PFSK-1 (cell line): ENCODE data around the gene LAMC1.
A peak's percentile ranks its signal among the peaks of the same experiment; 100 is the strongest.

Source experiments
- FOXP2 ChIP-seq: optimal IDR thresholded peaks from 2 replicates; pipeline ENCODE3; 2011; ENCODE audit warnings: borderline replicate concordance, control low read depth, inconsistent platforms; ENCODE audit not compliant: insufficient read depth; ENCODE audit errors: extremely low read length, extremely low read depth
- POLR2AphosphoS5 ChIP-seq: IDR thresholded peaks from 2 replicates; pipeline ENCODE4 v1.6.1; 2012; ENCODE audit warnings: low read depth, mild to moderate bottlenecking, control low read depth, low read length, moderate library complexity
- SIN3A ChIP-seq: IDR thresholded peaks from 2 replicates; pipeline ENCODE4 v1.6.1; 2012; ENCODE audit warnings: mild to moderate bottlenecking, low read length, moderate library complexity, borderline replicate concordance; ENCODE audit not compliant: insufficient read depth
- TAF1 ChIP-seq: IDR thresholded peaks from 2 replicates; pipeline ENCODE4 v1.6.1; 2012; ENCODE audit warnings: low read length, control low read depth, borderline replicate concordance; ENCODE audit not compliant: insufficient read depth
- TF ChIP-seq, protein P1 (sequence below), 2 experiments: IDR thresholded peaks; 2 replicates each; pipeline versions ENCODE4 v1.6.1 to v1.8.0; 2011 to 2012; ENCODE audit warnings: low read depth in 2 of 2, low read length in 2 of 2, control low read depth in 1 of 2, inconsistent platforms in 1 of 2, mild to moderate bottlenecking in 1 of 2, moderate library complexity in 1 of 2; ENCODE audit not compliant: insufficient read depth in 1 of 2

The LAMC1 gene

GRCh38 chr1:183002797-183003196 is 20.4 kb upstream of the LAMC1 start:
- TF ChIP-seq TAF1 (no peak), SIN3A (no peak), FOXP2 (no peak), POLR2AphosphoS5 (no peak)
- TF ChIP-seq, protein P1, sequence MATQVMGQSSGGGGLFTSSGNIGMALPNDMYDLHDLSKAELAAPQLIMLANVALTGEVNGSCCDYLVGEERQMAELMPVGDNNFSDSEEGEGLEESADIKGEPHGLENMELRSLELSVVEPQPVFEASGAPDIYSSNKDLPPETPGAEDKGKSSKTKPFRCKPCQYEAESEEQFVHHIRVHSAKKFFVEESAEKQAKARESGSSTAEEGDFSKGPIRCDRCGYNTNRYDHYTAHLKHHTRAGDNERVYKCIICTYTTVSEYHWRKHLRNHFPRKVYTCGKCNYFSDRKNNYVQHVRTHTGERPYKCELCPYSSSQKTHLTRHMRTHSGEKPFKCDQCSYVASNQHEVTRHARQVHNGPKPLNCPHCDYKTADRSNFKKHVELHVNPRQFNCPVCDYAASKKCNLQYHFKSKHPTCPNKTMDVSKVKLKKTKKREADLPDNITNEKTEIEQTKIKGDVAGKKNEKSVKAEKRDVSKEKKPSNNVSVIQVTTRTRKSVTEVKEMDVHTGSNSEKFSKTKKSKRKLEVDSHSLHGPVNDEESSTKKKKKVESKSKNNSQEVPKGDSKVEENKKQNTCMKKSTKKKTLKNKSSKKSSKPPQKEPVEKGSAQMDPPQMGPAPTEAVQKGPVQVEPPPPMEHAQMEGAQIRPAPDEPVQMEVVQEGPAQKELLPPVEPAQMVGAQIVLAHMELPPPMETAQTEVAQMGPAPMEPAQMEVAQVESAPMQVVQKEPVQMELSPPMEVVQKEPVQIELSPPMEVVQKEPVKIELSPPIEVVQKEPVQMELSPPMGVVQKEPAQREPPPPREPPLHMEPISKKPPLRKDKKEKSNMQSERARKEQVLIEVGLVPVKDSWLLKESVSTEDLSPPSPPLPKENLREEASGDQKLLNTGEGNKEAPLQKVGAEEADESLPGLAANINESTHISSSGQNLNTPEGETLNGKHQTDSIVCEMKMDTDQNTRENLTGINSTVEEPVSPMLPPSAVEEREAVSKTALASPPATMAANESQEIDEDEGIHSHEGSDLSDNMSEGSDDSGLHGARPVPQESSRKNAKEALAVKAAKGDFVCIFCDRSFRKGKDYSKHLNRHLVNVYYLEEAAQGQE (IDR thresholded peaks at IDR 0.05; ENCODE audit: insufficient read depth in 1 of 2, low read depth in 2 of 2, low read length in 2 of 2), result no peak

- TF ChIP-seq, protein P1 (IDR thresholded peaks at IDR 0.05; ENCODE audit: insufficient read depth in 1 of 2, low read depth in 2 of 2, low read length in 2 of 2), result peak in 1 of 2 experiments; percentile 48; a peak in 1 of 4 replicates
- no peak for TF ChIP-seq FOXP2
These were observed 20.0 kb upstream of the LAMC1 start for GRCh38 chr1:183003203-183003602.

DNA sequence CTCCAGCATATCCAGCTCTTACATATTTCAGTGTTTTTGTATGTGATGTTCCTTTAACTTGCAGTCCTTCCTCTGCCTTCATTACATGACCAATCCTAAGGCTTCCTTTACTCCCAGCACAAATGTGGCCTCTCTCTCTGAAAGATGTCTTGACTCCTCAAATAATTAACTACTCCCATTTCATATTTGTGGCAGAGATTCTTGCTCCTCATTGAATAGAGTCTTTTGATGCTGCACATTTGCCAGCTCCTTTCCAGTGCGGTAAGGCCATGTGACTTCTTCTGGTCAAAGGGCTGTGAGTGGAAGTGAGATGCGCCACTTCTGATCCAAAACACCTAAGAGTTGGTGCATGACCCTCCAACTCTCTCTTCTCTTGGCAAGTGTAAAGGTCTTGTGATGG is 19.1 kb upstream of the LAMC1 start:
- TF ChIP-seq FOXP2 (no peak), SIN3A (no peak), POLR2AphosphoS5 (no peak), TAF1 (no peak)
- TF ChIP-seq, protein P1 (IDR thresholded peaks at IDR 0.05; ENCODE audit: insufficient read depth in 1 of 2, low read depth in 2 of 2, low read length in 2 of 2), result no peak

DNA sequence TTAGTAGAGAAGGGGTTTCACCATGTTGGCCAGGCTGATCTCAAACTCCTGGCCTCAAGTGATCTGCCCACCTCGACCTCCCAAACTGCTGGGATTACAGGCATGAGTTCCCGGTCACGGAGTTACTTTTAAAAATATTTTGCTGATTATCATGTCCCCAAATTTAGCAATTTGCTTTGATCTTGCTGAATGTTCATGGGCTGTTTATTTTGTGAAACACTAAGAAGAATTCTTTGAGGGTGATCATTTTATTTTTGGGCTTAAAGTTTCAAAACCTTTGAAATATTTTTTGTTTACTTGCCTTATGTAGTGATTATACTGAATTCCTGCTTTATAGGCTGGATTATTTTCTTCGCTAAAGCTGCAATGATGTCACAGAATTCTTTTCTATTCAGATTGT is 11.4 kb upstream of the LAMC1 start:
- TF ChIP-seq FOXP2, result no peak
- TF ChIP-seq POLR2AphosphoS5, result no peak
- TF ChIP-seq, protein P1 (IDR thresholded peaks at IDR 0.05; ENCODE audit: insufficient read depth in 1 of 2, low read depth in 2 of 2, low read length in 2 of 2), result no peak
- no peak for TF ChIP-seq SIN3A
- TF ChIP-seq TAF1, result no peak

- TF ChIP-seq SIN3A, result no peak
- TF ChIP-seq TAF1, result no peak
- no peak for TF ChIP-seq FOXP2
- TF ChIP-seq POLR2AphosphoS5, result no peak
- TF ChIP-seq, protein P1 (IDR thresholded peaks at IDR 0.05; ENCODE audit: insufficient read depth in 1 of 2, low read depth in 2 of 2, low read length in 2 of 2), result no peak
These were observed 10.8 kb upstream of the LAMC1 start for GRCh38 chr1:183012301-183012994.
